Neural progenitor cell (in vitro differentiated cells): ENCODE results near the gene GHR.

Experiments
- CTCF ChIP-seq: fragments of 200-600 bp; sonication (generic); IDR thresholded peaks from 2 replicates; pipeline ENCODE4 v1.5.1; 2017; ENCODE audit warnings: antibody characterized with exemption, mild to moderate bottlenecking
- EZH2 ChIP-seq: fragments of 200-600 bp; sonication (generic); IDR thresholded peaks from 2 replicates; pipeline ENCODE4 v1.6.1; 2017; ENCODE audit warnings: antibody characterized with exemption, mild to moderate bottlenecking, moderate library complexity
- EZH2phosphoT487 ChIP-seq: fragments of 200-600 bp; sonication (generic); IDR thresholded peaks from 2 replicates; pipeline ENCODE4 v1.6.1; 2017; ENCODE audit warnings: antibody characterized with exemption

GRCh38 chr5:42521406-42521805 lies 98.2 kb downstream of the GHR start:
- TF ChIP-seq CTCF (no peak), EZH2phosphoT487 (no peak), EZH2 (no peak)
